B cell (primary cell): ENCODE measurements around the gene AOPEP.

Source experiments
- CTCF ChIP-seq: fragments of 200-600 bp; IDR thresholded peaks from one replicate; pipeline ENCODE4 v1.8.0; 2022; ENCODE audit warnings: antibody characterized with exemption, mild to moderate bottlenecking
- EZH2 ChIP-seq: IDR thresholded peaks from 2 replicates; pipeline ENCODE4 v1.6.1; 2012; ENCODE audit warnings: borderline replicate concordance, low read depth, mild to moderate bottlenecking, moderate library complexity, low read length; ENCODE audit not compliant: insufficient read depth, poor library complexity, severe bottlenecking

GRCh38 chr9:94758880-94759279 lies 32.4 kb downstream of the AOPEP start:
- TF ChIP-seq CTCF (no peak), EZH2 (no peak)
